SKM-1 treated with dmso at 0.1 percent for 144 hours (cell line): ENCODE measurements around the gene ASF1B.

Source experiments
- DNase-seq: peaks from one replicate; lab custom pipeline; 2025; ENCODE audit not compliant: unreplicated experiment; lab: John Stamatoyannopoulos, UW

ASF1B gene

GRCh38 chr19:14111486-14111885, 24.9 kb downstream of the ASF1B start:
- no peak for DNase-seq

DNA sequence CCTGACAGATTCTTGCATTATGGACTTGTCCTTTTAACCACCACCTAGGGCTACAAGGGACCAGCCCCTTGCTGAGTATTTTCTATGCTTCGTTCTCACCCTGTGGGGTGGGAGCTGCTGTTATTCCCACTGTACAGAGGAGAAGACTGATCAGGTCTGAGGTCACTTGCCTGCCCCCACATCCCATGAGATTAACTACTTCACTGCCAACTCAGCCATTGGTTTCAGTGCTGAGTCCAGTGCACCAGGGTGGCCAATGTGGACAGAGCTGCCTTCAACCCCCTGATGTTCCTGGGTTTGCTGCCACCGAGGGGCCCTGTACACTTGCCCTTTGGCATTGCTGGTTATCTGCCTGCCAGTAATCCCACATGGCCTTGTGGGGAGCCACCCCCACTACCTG, 25.7 kb downstream of the ASF1B start:
- DNase-seq: no peak

DNA sequence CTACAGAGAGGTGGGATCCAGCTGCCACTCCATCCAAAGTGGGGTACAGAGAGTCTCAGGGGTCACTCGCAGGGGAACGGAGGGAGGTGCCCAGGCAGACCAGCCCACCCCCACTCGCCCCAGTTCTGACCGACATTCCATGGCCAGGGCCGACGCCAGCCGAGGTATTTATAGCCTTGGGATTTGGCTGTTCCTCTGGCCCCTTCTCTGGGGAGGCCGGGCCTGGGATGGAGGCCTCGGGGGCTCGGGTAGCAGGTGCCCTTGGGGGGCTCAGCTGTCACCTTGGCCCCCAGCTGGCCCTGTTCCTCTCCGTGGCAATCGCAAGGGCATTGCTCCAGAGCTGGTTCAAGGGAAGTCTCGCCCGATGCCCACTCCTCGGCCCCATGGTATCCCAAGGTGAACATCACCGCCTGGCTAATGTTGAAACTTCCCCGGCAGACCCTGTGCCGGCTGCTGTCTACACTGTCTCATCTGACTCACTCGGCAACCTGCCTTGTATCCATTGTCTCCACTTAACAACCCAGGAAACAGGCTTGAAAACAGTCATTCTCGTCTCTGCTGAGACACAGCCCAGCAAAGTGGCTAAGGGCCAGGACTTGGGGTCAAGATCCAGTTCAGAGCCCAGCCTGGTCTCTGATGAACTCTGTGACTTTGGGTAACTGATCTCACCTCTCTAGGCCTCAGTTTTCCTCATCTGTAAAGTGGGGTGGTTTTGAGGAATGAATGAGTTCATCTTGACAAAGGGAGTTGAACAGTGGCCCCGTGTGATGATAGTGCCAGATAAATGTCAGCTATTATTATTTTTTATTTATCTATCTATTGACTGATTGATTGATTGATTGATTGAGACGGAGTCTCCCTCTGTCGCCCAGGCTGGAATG, 28.6 kb downstream of the ASF1B start:
- DNase-seq: no peak

- DNase-seq: no peak
These were observed 29.5 kb downstream of the ASF1B start for GRCh38 chr19:14106840-14107239.

DNA sequence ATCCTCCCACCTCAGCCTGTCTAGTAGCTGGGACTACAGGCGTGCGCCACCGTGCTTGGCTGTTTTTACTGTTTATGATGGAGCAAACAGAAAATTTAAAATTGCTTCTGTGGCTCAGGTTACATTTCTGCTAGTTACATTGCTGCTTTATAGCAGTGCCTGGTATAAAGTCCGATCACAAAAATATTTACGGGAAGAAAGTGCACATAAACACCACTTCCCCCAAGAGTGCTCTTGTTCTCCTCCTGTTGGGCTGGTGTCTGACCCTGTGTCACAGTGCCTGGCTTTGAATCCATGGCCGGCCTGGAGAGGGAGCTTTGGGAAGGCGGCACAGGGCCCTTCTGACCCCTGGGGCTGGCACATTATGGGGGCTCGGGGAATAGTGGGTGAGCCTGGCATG, 30.7 kb downstream of the ASF1B start:
- DNase-seq: no peak

DNA sequence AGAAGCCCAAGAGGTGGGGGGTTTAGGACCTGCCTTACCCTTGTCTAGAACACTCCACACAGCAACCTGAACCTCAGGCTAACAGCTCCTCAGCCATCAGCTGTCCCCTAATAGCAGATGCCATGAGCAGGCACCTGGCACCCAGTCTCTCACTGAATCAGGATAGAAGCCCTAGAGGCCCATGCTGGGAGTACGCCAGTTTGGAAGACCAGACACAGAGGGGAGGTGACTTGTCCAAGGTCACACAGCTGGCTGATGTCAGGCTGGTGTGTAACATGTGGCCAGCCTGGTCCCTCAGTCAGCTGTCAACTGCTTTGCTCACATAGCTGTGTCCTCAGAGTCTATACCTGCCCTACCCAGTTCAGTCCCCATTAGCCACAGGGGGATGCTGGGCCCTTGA, 33.1 kb downstream of the ASF1B start:
- no peak for DNase-seq

DNA sequence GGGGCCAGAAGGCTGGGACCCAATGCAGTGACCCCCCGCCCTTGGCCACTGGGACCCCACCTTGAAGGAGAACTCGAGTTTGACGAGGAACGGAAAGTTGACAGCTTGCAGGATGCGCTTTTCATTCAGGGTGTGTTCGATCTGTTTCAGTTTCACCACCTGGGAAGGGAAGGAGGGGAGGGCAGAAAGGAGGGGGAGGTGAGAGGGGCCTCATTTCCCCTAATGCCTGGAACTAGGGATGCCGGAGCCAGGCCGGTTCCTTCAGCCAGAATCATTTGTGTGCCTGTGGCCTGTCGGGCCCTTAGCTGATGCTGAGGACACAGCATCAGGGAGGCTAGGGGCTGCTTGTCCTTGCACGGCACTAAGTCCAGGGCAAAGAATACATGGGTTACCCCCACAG, 33.6 kb downstream of the ASF1B start:
- DNase-seq: no peak

- DNase-seq: no peak
These were observed 34.2 kb downstream of the ASF1B start for GRCh38 chr19:14102102-14102696.

GRCh38 chr19:14101003-14101545, 35.3 kb downstream of the ASF1B start:
- DNase-seq: no peak

DNA sequence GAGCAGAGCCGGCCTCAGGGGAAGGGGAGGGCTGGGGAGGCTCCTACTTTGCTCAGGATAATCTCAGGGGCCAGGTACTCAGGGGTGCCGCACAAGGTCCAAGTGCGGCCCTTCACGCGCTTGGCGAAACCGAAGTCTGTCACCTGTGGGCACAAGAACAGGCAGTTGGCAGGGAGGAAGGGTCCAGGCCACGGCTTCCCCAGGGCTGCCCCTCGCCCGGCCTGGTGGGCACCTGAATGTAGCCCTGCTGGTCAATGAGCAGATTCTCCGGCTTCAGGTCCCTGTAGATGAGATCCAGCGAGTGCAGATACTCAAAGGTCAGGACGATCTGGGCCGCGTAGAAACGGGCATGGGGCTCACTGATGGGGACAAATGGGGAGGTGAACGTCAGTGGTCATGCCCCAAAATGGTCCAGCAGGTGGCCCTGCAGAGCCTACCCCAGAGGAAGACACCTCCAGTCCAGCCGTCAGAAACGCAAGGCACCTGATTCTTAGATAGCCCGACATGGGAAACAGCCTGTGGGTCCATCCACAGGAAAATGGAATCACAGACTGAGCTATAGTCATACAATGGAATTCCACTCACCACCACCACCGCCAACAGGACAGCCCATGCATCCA, 38.7 kb downstream of the ASF1B start:
- no peak for DNase-seq

- DNase-seq: no peak
These were observed 40.0 kb downstream of the ASF1B start for GRCh38 chr19:14096272-14096992.

DNA sequence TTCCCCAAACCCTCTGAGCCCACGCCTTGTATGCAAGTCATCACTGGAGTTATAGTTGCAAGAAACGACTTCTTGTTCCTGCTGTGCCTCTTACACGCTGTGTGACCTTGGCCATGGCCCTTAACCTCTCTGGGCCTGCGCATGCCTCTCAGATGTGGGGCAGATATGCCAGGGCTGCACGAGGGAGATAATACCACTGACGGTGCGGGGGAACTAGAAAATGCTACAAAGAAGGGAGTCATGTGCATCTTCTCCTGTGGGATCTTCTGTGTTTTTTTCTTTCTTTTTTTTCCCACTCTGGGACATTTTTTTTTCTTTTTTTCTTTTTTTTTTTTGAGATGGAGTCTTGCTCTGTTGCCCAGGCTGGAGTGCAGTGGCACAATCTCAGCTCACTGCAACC, 41.5 kb downstream of the ASF1B start:
- no peak for DNase-seq

- no peak for DNase-seq
These were observed 43.1 kb downstream of the ASF1B start for GRCh38 chr19:14093117-14093823.

DNA sequence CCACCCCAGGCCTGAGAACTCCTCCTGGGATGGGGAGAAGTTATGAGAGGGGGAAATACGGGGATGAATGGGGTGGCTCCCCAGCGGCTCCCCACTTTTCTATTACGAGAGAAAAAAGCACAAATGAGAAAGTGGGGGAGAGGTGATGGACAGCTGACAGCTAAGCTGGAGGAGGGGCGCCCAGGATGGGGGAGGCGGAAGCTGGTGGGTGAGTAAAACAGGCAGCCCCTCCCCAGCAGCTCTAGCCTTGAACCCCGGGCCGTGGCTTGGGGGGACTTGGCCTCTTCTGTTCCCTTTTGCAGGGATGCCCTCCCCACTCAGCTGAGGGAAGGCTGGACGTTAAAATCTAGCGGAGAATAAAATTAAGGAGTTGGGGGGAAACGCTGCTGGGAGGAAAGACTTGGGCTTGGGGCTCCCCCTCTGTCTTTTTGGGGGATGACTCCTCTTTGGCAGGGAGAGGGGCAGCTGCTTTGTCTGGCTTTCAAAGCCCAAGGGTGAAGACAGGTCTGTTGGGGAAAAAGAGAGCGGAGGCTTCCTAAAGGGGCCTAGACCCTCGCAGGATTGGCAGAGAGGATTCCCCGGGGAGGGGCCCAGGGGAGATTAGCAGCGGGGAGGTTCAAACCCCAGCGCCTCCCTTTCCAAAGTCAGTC, 44.5 kb downstream of the ASF1B start:
- DNase-seq: no peak

DNA sequence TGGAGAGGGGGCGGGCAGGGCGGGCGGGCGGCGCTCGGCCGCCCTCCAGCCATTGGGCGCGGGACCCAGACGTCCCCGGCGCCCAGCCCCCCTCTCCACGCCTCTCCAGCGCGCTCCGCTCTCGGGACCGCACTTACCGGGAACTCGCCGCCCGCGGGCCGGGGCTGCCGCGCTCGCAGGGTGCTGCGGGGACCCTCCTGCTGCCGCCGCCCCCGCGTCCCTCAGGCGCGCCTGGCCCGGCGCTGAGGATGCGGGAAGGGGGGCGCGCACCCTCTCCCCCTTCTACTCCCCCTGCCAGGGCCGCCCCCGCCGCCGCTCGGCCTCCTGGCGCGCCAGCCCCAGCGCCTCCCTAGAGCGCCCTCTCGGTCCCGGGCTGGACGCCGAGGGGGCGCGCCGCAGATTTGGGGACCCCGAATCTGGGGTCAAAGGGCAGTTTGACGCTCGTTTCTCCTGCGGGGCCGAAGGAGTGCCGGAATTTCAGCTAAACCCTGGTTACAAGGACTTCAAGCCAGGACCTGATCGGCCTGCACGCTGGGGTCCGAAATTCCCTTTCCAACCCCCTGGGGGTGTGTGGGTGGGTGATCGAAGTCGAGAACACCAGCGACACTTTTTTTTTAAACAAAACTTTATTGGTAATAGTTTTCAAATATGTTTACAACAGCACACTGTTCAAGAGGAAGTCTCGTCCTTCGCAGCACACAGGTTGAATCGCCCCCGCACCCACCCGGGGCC, 45.1 kb downstream of the ASF1B start:
- peak; percentile 49 for DNase-seq

DNA sequence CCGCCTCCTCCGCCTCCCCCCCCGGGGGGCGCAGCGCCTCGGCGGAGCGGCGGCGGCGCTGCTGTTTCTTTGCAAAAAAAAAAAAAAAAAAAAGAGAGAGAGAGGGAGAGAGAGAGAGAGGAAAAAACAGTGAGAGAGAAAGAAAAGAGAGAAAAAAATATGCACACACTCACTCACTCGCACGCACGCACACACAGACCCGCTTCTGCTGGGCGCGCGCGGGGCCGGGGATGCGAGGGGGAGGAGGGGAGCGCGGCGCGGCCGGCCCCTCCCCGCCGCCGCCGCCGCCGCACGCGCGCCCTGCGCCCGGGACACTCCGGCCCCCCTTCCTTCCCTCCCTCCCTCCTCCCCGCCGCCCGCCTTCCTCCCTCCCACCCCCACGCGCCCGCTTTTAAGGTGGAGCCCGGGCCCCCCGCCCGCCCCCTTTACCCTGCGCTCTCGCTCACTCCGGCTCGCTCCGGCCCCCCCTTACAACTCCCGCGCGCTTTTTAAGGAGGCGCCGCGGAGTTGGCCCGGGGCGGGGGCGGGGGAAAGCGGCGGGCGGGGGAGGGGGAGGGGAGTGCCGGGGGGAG, 45.8 kb downstream of the ASF1B start, which contains the start of gene SAMD1:
Gene SAMD1, minus strand, starts transcription at position 243 of the 572 bp plus-strand sequence.
- DNase-seq: peak; percentile 52

DNA sequence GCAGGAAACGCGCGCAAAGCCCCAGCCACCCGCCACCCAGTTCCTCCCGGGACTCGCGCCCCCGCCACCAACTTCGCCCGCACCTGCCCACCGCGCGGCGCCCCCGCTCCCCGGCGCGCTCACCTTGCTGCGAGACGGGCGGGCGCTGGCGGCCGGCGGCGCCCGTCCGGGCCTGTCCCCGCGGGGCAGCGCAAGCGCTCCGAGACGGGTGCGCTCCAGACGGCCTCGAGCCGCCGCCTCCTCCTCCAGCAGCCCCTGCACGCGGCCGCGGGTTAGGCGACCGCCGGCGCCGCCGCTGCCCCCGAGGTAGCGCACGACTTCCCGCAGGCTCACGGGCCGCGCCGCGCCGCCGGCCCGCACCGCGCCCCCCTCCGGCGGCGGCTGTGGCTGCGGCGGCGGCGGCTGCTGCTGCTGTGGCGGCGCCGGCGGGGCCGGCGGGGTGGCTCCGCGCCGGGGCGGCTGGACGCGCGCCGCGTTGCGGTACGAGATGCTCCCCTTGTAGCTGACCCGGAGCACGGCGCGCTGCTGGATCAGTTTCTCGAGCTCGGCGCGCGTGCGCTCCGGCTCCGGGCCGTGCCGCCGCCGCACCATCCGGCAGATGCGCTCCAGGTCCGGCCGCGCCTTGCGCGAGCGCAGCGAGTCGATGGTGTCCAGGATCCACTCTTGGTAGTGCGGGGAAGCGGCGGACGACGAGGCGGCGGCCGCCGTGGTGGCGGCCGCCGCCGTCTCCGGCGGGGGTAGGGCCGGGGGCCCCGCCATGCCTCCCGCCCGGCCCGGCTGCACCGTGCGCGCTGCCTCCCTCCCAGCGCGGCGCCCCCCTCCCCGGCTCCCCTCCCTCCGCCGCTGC, 46.5 kb downstream of the ASF1B start:
- peak; percentile 33 for DNase-seq

- no peak for DNase-seq
These were observed 47.1 kb downstream of the ASF1B start for GRCh38 chr19:14089412-14089661.
